ENCODE results near the gene CDH20. TPM values are rescaled to one million over a fixed set of nuclear protein-coding genes. Genes with fewer than 3 reads are reported as not detected.

Gene CDH20
- total RNA-seq, 1 experiment from 2014 or later, result not detected

DNA sequence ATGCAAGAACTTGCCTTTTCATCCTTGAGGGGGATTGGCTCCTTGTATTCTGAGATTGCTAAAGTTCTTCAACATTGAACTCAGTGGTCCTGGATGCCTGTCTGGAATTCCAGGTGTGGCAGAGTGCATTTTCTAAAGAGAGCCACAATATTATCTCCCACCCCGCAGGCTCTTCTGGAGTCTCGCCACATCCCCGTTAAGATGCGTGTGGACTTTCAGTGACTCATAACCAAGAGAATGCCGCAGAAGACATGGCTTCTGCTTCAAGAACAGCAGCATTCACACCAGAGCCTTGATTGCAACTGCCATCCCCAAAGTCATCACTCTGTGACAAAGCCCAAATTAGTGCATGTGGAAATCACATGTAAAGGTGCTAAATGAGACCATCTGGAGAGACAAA is 142.7 kb downstream of the CDH20 start:
- intact Hi-C loops (cut with micrococcal nuclease; ENCODE audit: unreplicated experiment), result no loop called here
- ChIA-PET CTCF (no interaction called here), POLR2A (no interaction called here)
- no peaks in the 10 kb centered on the region for H3K9me3 ChIP-seq (ENCODE audit: control insufficient read depth, insufficient read depth, low read depth, low read length)
- in situ Hi-C loops (cut with HindIII; ENCODE audit: low pct_unique_long_range_greater_than_20kb, low sequenced_read_pairs), result no loop called here
- H3K27ac ChIP-seq (ENCODE audit: low read length), result no peak overlapping the region
- H3K4me3 ChIP-seq (ENCODE audit: low read depth in 2 of 2, low read length in 2 of 2), result no peak overlapping the region
- ATAC-seq (no peak), DNase-seq (ENCODE audit: low read depth, low spot score) (no peak)
- TF ChIP-seq SIN3A (IDR thresholded peaks at IDR 0.05; ENCODE audit: borderline replicate concordance, insufficient read depth, low read depth, low read length) (no peak), POLR2AphosphoS5 (IDR thresholded peaks at IDR 0.05; ENCODE audit: low read depth, low read length) (no peak), TCF7L2 (IDR thresholded peaks at IDR 0.05; ENCODE audit: low read depth, low read length) (no peak)
- TF ChIP-seq, protein P1, sequence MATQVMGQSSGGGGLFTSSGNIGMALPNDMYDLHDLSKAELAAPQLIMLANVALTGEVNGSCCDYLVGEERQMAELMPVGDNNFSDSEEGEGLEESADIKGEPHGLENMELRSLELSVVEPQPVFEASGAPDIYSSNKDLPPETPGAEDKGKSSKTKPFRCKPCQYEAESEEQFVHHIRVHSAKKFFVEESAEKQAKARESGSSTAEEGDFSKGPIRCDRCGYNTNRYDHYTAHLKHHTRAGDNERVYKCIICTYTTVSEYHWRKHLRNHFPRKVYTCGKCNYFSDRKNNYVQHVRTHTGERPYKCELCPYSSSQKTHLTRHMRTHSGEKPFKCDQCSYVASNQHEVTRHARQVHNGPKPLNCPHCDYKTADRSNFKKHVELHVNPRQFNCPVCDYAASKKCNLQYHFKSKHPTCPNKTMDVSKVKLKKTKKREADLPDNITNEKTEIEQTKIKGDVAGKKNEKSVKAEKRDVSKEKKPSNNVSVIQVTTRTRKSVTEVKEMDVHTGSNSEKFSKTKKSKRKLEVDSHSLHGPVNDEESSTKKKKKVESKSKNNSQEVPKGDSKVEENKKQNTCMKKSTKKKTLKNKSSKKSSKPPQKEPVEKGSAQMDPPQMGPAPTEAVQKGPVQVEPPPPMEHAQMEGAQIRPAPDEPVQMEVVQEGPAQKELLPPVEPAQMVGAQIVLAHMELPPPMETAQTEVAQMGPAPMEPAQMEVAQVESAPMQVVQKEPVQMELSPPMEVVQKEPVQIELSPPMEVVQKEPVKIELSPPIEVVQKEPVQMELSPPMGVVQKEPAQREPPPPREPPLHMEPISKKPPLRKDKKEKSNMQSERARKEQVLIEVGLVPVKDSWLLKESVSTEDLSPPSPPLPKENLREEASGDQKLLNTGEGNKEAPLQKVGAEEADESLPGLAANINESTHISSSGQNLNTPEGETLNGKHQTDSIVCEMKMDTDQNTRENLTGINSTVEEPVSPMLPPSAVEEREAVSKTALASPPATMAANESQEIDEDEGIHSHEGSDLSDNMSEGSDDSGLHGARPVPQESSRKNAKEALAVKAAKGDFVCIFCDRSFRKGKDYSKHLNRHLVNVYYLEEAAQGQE (IDR thresholded peaks at IDR 0.05; ENCODE audit: insufficient read depth in 1 of 2, low read depth in 2 of 2, low read length in 1 of 2), result no peak
- TF ChIP-seq, protein P2, sequence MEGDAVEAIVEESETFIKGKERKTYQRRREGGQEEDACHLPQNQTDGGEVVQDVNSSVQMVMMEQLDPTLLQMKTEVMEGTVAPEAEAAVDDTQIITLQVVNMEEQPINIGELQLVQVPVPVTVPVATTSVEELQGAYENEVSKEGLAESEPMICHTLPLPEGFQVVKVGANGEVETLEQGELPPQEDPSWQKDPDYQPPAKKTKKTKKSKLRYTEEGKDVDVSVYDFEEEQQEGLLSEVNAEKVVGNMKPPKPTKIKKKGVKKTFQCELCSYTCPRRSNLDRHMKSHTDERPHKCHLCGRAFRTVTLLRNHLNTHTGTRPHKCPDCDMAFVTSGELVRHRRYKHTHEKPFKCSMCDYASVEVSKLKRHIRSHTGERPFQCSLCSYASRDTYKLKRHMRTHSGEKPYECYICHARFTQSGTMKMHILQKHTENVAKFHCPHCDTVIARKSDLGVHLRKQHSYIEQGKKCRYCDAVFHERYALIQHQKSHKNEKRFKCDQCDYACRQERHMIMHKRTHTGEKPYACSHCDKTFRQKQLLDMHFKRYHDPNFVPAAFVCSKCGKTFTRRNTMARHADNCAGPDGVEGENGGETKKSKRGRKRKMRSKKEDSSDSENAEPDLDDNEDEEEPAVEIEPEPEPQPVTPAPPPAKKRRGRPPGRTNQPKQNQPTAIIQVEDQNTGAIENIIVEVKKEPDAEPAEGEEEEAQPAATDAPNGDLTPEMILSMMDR (IDR thresholded peaks at IDR 0.05), result no peak
- no peaks in the 10 kb centered on the region for H3K4me1 ChIP-seq (ENCODE audit: control insufficient read depth, insufficient read depth, low read length)
- no peaks in the 10 kb centered on the region for H3K27me3 ChIP-seq (ENCODE audit: control insufficient read depth, insufficient read depth, low read length)
- H3K36me3 ChIP-seq (ENCODE audit: control insufficient read depth, insufficient read depth, low read length), result no peaks in the 10 kb centered on the region
- BruUV-seq (replicated peaks), result no TSS peak

DNA sequence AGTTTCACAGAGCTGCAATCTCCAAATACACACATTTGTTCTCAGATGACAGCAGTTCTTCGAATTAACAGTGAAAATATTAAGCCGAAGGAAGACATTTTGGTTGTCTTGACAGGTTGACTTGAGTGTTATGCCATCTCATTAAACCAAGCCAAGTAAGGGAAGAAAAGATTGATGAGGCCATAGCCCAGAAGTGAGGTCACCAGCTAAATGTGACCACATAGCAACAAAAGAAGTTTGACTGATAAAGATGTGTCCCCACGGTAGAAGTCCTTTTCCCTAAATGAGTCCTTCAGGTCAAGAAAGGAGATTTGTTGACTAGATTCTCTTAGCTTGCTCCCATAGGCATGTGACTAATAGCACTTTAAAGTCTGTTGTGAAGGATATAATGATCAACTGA is 156.1 kb downstream of the CDH20 start:
- Histone ChIP-seq H3K27me3 (ENCODE audit: control insufficient read depth, insufficient read depth, low read length) (no peaks in the 10 kb centered on the region), H3K4me3 (ENCODE audit: low read depth in 2 of 2, low read length in 2 of 2) (no peak overlapping the region), H3K36me3 (ENCODE audit: control insufficient read depth, insufficient read depth, low read length) (no peaks in the 10 kb centered on the region), H3K9me3 (ENCODE audit: control insufficient read depth, insufficient read depth, low read depth, low read length) (no peaks in the 10 kb centered on the region), H3K27ac (ENCODE audit: low read length) (no peak overlapping the region), H3K4me1 (ENCODE audit: control insufficient read depth, insufficient read depth, low read length) (no peaks in the 10 kb centered on the region)
- BruUV-seq (replicated peaks), result no TSS peak
- TF ChIP-seq TCF7L2 (IDR thresholded peaks at IDR 0.05; ENCODE audit: low read depth, low read length) (no peak), POLR2AphosphoS5 (IDR thresholded peaks at IDR 0.05; ENCODE audit: low read depth, low read length) (no peak), SIN3A (IDR thresholded peaks at IDR 0.05; ENCODE audit: borderline replicate concordance, insufficient read depth, low read depth, low read length) (no peak)
- TF ChIP-seq, protein P2 (IDR thresholded peaks at IDR 0.05), result no peak
- TF ChIP-seq, protein P1 (IDR thresholded peaks at IDR 0.05; ENCODE audit: insufficient read depth in 1 of 2, low read depth in 2 of 2, low read length in 1 of 2), result no peak
- ATAC-seq, result no peak
- no peak for DNase-seq (ENCODE audit: low read depth, low spot score)
- in situ Hi-C loops (cut with HindIII; ENCODE audit: low pct_unique_long_range_greater_than_20kb, low sequenced_read_pairs), result no loop called here
- ChIA-PET CTCF (no interaction called here), POLR2A (no interaction called here)
- intact Hi-C loops (cut with micrococcal nuclease; ENCODE audit: unreplicated experiment), result no loop called here

All from Panc1 (cell line).